H9 (cell line): ENCODE measurements around the gene FREM2. TPM values are rescaled to one million over a fixed set of nuclear protein-coding genes. Genes with fewer than 3 reads are reported as not detected.

Experiments
- DNase-seq: peaks from one replicate; pipeline ENCODE4 v3.0.0-alpha.2; 2017
- H2AFZ ChIP-seq: one replicate; pipeline ENCODE4 v1.6.1; 2013; ENCODE audit warnings: mild to moderate bottlenecking, low read length, control low read depth, moderate library complexity
- H2AK5ac ChIP-seq: 2 replicates; pipeline ENCODE4 v1.6.1; 2013; ENCODE audit warnings: low read length, control low read depth, mixed read lengths; ENCODE audit not compliant: insufficient read length
- H2BK120ac ChIP-seq: one replicate; pipeline ENCODE4 v1.6.1; 2013; ENCODE audit warnings: low read depth, mild to moderate bottlenecking, low read length, control low read depth, inconsistent platforms; ENCODE audit not compliant: poor library complexity, severe bottlenecking
- H2BK12ac ChIP-seq: 2 replicates; pipeline ENCODE4 v1.6.1; 2013; ENCODE audit warnings: low read length, control low read depth, mixed read lengths, low read depth; ENCODE audit not compliant: insufficient read length
- H2BK15ac ChIP-seq: 2 replicates; pipeline ENCODE4 v1.6.1; 2013; ENCODE audit warnings: low read depth, low read length, control low read depth
- H2BK20ac ChIP-seq: one replicate; pipeline ENCODE4 v1.6.1; 2013; ENCODE audit warnings: low read depth, mild to moderate bottlenecking, low read length, control low read depth, inconsistent platforms; ENCODE audit not compliant: poor library complexity, severe bottlenecking
- H2BK5ac ChIP-seq: 2 replicates; pipeline ENCODE4 v1.6.1; 2013; ENCODE audit warnings: low read length, control low read depth, mixed read lengths; ENCODE audit not compliant: insufficient read length
- H3K14ac ChIP-seq: 2 replicates; pipeline ENCODE4 v1.6.1; 2013; ENCODE audit warnings: low read length, control low read depth; ENCODE audit not compliant: insufficient read depth
- H3K18ac ChIP-seq: 2 replicates; pipeline ENCODE4 v1.6.1; 2013; ENCODE audit warnings: low read depth, mild to moderate bottlenecking, mixed read lengths, low read length, control low read depth; ENCODE audit not compliant: insufficient read length
- H3K23ac ChIP-seq: 2 replicates; pipeline ENCODE4 v1.6.1; 2013; ENCODE audit warnings: low read length, control low read depth, mixed read lengths, low read depth; ENCODE audit not compliant: insufficient read length
- H3K23me2 ChIP-seq: 2 replicates; pipeline ENCODE4 v1.6.1; 2013; ENCODE audit warnings: low read depth, mild to moderate bottlenecking, mixed read lengths, low read length, control low read depth; ENCODE audit not compliant: insufficient read length, poor library complexity, severe bottlenecking
- H3K27ac ChIP-seq: 2 replicates; pipeline ENCODE4 v1.5.1; 2013; ENCODE audit warnings: low read length, control low read depth, mixed read lengths, low read depth; ENCODE audit not compliant: insufficient read length
- H3K27me3 ChIP-seq: 2 replicates; pipeline ENCODE4 v1.6.1; 2013; ENCODE audit warnings: low read length, control low read depth, inconsistent platforms; ENCODE audit not compliant: insufficient read depth
- H3K4ac ChIP-seq: 2 replicates; pipeline ENCODE4 v1.6.1; 2013; ENCODE audit warnings: low read depth, mild to moderate bottlenecking, control low read depth, inconsistent platforms, low read length, moderate library complexity
- H3K4me1 ChIP-seq: 2 replicates; pipeline ENCODE4 v1.6.1; 2013; ENCODE audit warnings: low read length, control low read depth, inconsistent platforms; ENCODE audit not compliant: insufficient read depth
- H3K4me2 ChIP-seq: 2 replicates; pipeline ENCODE4 v1.6.1; 2013; ENCODE audit warnings: low read length, control low read depth, mixed read lengths; ENCODE audit not compliant: insufficient read length, insufficient read depth
- H3K56ac ChIP-seq: 2 replicates; pipeline ENCODE4 v1.6.1; 2013; ENCODE audit warnings: low read depth, mild to moderate bottlenecking, mixed read lengths, low read length, control low read depth; ENCODE audit not compliant: insufficient read length
- H3K79me1 ChIP-seq: 2 replicates; pipeline ENCODE4 v1.6.1; 2013; ENCODE audit warnings: low read depth, mild to moderate bottlenecking, moderate library complexity, low read length, control low read depth, inconsistent platforms; ENCODE audit not compliant: insufficient read depth, poor library complexity, severe bottlenecking
- H3K79me2 ChIP-seq: 2 replicates; pipeline ENCODE4 v1.6.1; 2013; ENCODE audit warnings: low read length, control low read depth, inconsistent platforms; ENCODE audit not compliant: insufficient read depth
- H3K9ac ChIP-seq: 2 replicates; pipeline ENCODE4 v1.6.1; 2013; ENCODE audit warnings: low read length, control low read depth, mixed read lengths; ENCODE audit not compliant: insufficient read length; ENCODE audit errors: extremely low read depth
- H3K9me3 ChIP-seq: one replicate; pipeline ENCODE4 v1.6.1; 2013; ENCODE audit warnings: low read depth, low read length, inconsistent platforms; ENCODE audit not compliant: control insufficient read depth
- H3T11ph ChIP-seq: one replicate; pipeline ENCODE4 v1.6.1; 2013; ENCODE audit warnings: mild to moderate bottlenecking, low read length, control low read depth, inconsistent platforms
- H4K20me1 ChIP-seq: one replicate; pipeline ENCODE4 v1.6.1; 2013; ENCODE audit not compliant: control insufficient read depth, insufficient read length, insufficient read depth
- H4K5ac ChIP-seq: 2 replicates; pipeline ENCODE4 v1.6.1; 2013; ENCODE audit warnings: low read depth, mild to moderate bottlenecking, mixed read lengths, low read length, control low read depth; ENCODE audit not compliant: insufficient read length
- H4K8ac ChIP-seq: replicated peaks from 2 replicates; pipeline ENCODE4 v1.6.1; 2013; ENCODE audit warnings: low read length, control low read depth, mixed read lengths, low read depth; ENCODE audit not compliant: insufficient read length
- H4K91ac ChIP-seq: 2 replicates; pipeline ENCODE4 v1.6.1; 2013; ENCODE audit warnings: low read depth, mild to moderate bottlenecking, moderate library complexity, mixed read lengths, low read length, control low read depth; ENCODE audit not compliant: insufficient read length
- H3K27ac Mint-ChIP-seq, 3 experiments: 2 replicates in 2 of 3; 3 replicates in 1 of 3; pipeline ENCODE4 v1.8.0; 2020 to 2021; ENCODE audit warnings: mixed read lengths in 3 of 3, mild to moderate bottlenecking in 1 of 3, moderate library complexity in 1 of 3
- H3K27me3 Mint-ChIP-seq: 2 replicates; pipeline ENCODE4 v1.8.0; 2021; ENCODE audit warnings: low read depth, mild to moderate bottlenecking, moderate library complexity, mixed read lengths
- H3K36me3 Mint-ChIP-seq, 3 experiments: 2 replicates in 2 of 3; 3 replicates in 1 of 3; pipeline ENCODE4 v1.8.0; 2020 to 2021; ENCODE audit warnings: low read depth in 3 of 3, mixed read lengths in 3 of 3; ENCODE audit not compliant: insufficient read depth in 1 of 3
- H3K4me1 Mint-ChIP-seq, 2 experiments: 2 replicates each; pipeline ENCODE4 v1.8.0; 2020; ENCODE audit warnings: mixed read lengths in 2 of 2
- H3K4me3 Mint-ChIP-seq, 2 experiments: 2 replicates in 1 of 2; 3 replicates in 1 of 2; pipeline ENCODE4 v1.8.0; 2020 to 2021; ENCODE audit warnings: mild to moderate bottlenecking in 2 of 2, mixed read lengths in 2 of 2, moderate library complexity in 1 of 2
- H3K9me3 Mint-ChIP-seq, 2 experiments: 2 replicates in 1 of 2; 3 replicates in 1 of 2; pipeline ENCODE4 v1.8.0; 2020; ENCODE audit warnings: mild to moderate bottlenecking in 2 of 2, mixed read lengths in 2 of 2, moderate library complexity in 1 of 2
- CTCF ChIP-seq: fragments of 200-600 bp; sonication (generic); conservative IDR thresholded peaks from 3 replicates; pipeline ENCODE4 v1.8.0; 2021; ENCODE audit warnings: antibody characterized with exemption, mild to moderate bottlenecking
- WGBS: extraction: QIAGEN DNeasy Blood & Tissue Kit; methylation state at CpG from one replicate; pipeline ENCODE4 v1.1.7; 2013; ENCODE audit warnings: missing lambda C conversion rate, low lambda C conversion rate, mixed read lengths; ENCODE audit not compliant: insufficient read length; ENCODE audit errors: extremely low coverage; 5-methylcytosine and 5-hydroxymethylcytosine counted together
- total RNA-seq: library from RNA; stranded (reverse); gene quantifications from 2 replicates; pipeline ENCODE4 v1.2.1, GENCODE V29; 2021

Gene FREM2
- total RNA-seq, 1 experiment from 2014 or later, result 16.0 TPM

- H2BK120ac ChIP-seq, result no peak overlapping the region
- H3K79me1 ChIP-seq, result no peaks in the 10 kb centered on the region
- H3K9ac ChIP-seq, result no peak overlapping the region
- H3T11ph ChIP-seq, result no peak overlapping the region
- Mint-ChIP-seq H3K9me3 (peaks cover 3% of the 10 kb centered on the region in 2 experiments), H3K36me3 (peaks cover 0 to 3% (median 0%) of the 10 kb centered on the region in 3 experiments; a peak in 1 of 7 replicates), H3K4me3 (no peak overlapping the region), H3K4me1 (peaks cover 2 to 11% of the 10 kb centered on the region in 2 experiments), H3K27ac (no peak overlapping the region), H3K27me3 (no peaks in the 10 kb centered on the region)
- no peaks in the 10 kb centered on the region for H3K27me3 ChIP-seq
- H4K91ac ChIP-seq, result no peak overlapping the region
- no peak overlapping the region for H3K27ac ChIP-seq
- no peak overlapping the region for H3K4me2 ChIP-seq
- H4K20me1 ChIP-seq, result no peaks in the 10 kb centered on the region
- H3K4ac ChIP-seq, result no peak overlapping the region
- no peak overlapping the region for H2AK5ac ChIP-seq
- H3K9me3 ChIP-seq, result no peaks in the 10 kb centered on the region
- H3K23ac ChIP-seq, result no peak overlapping the region
- no peaks in the 10 kb centered on the region for H3K79me2 ChIP-seq
- H3K4me1 ChIP-seq, result no peaks in the 10 kb centered on the region
- H4K8ac ChIP-seq, result no peak overlapping the region
- no peak overlapping the region for H3K56ac ChIP-seq
- H4K5ac ChIP-seq, result no peak overlapping the region
- H2BK20ac ChIP-seq, result no peak overlapping the region
- H2BK12ac ChIP-seq, result no peak overlapping the region
- no peaks in the 10 kb centered on the region for H3K23me2 ChIP-seq
- no peak overlapping the region for H2BK15ac ChIP-seq
- no peak for TF ChIP-seq CTCF
- H2BK5ac ChIP-seq, result no peak overlapping the region
- no peak for DNase-seq
- no peak overlapping the region for H3K14ac ChIP-seq
- WGBS, result no CpG with 5 or more reads among the region's 4 CpGs
- no peak overlapping the region for H3K18ac ChIP-seq
- H2AFZ ChIP-seq, result no peak overlapping the region
These were observed 212.7 kb downstream of the FREM2 start for GRCh38 chr13:38899571-38899970.
